HEK293T (cell line): ENCODE data around the gene LASP1.

Experiments used
- ARNT ChIP-seq: fragments of 450-650 bp; IDR thresholded peaks from 2 replicates; pipeline ENCODE4 v1.6.1; 2017; ENCODE audit warnings: mild to moderate bottlenecking
- BHLHE40 ChIP-seq: fragments of 450-650 bp; IDR thresholded peaks from 2 replicates; pipeline ENCODE4 v1.6.1; 2016; ENCODE audit warnings: mild to moderate bottlenecking, moderate library complexity, borderline replicate concordance
- CTBP1 ChIP-seq: fragments of 450-650 bp; IDR thresholded peaks from 2 replicates; pipeline ENCODE4 v1.6.1; 2016; ENCODE audit warnings: borderline replicate concordance
- ELF4 ChIP-seq: fragments of 450-650 bp; IDR thresholded peaks from 2 replicates; pipeline ENCODE4 v1.6.1; 2017; ENCODE audit warnings: antibody characterized with exemption
- FOXM1 ChIP-seq: fragments of 450-650 bp; IDR thresholded peaks from 2 replicates; pipeline ENCODE4 v1.6.1; 2017; ENCODE audit warnings: mild to moderate bottlenecking, borderline replicate concordance
- L3MBTL2 ChIP-seq: fragments of 450-650 bp; conservative IDR thresholded peaks from 2 replicates; pipeline ENCODE4 v1.6.1; 2016; ENCODE audit warnings: mild to moderate bottlenecking
- LEF1 ChIP-seq: fragments of 450-650 bp; IDR thresholded peaks from 2 replicates; pipeline ENCODE4 v1.6.1; 2017; ENCODE audit warnings: mild to moderate bottlenecking, borderline replicate concordance
- NFRKB ChIP-seq: fragments of 450-650 bp; IDR thresholded peaks from 2 replicates; pipeline ENCODE4 v1.6.1; 2016; ENCODE audit warnings: mild to moderate bottlenecking, moderate library complexity
- SP1 ChIP-seq: fragments of 450-650 bp; IDR thresholded peaks from 2 replicates; pipeline ENCODE4 v1.6.1; 2017
- SUZ12 ChIP-seq: fragments of 450-650 bp; IDR thresholded peaks from 2 replicates; pipeline ENCODE4 v1.6.1; 2016; ENCODE audit warnings: mild to moderate bottlenecking
- ZNF384 ChIP-seq: fragments of 450-650 bp; IDR thresholded peaks from 2 replicates; pipeline ENCODE4 v1.6.1; 2016
- TF ChIP-seq, protein P1 (sequence below): fragments of 450-650 bp; IDR thresholded peaks from 2 replicates; pipeline ENCODE4 v1.6.1; 2016

DNA sequence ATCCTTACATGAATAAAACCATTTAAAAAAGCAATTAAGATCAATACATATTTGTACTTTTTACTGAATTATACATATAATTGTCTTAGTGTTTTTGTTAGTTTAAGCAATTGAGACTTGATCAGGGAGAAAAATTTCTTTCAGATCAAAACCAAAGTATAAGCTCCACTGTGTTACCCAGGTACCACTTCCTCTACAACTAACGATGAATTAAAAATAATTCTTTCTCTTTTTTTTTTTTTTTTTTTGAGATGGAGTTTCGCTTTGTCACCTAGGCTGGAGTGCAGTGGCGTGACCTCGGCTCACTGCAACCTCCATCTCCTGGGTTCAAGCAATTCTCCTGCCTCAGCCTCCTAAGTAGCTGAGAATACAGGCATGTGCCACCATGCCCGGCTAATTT lies 90.5 kb downstream of the LASP1 start:
- TF ChIP-seq ELF4 (no peak), SUZ12 (no peak), FOXM1 (no peak), SP1 (no peak), ZNF384 (no peak), CTBP1 (no peak), NFRKB (no peak), L3MBTL2 (no peak), BHLHE40 (no peak), LEF1 (no peak), ARNT (no peak)
- TF ChIP-seq, protein P1, sequence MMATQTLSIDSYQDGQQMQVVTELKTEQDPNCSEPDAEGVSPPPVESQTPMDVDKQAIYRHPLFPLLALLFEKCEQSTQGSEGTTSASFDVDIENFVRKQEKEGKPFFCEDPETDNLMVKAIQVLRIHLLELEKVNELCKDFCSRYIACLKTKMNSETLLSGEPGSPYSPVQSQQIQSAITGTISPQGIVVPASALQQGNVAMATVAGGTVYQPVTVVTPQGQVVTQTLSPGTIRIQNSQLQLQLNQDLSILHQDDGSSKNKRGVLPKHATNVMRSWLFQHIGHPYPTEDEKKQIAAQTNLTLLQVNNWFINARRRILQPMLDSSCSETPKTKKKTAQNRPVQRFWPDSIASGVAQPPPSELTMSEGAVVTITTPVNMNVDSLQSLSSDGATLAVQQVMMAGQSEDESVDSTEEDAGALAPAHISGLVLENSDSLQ, result no peak
